Activated T-cell treated with anti-CD3 and anti-CD28 coated beads, Interleukin-2, amount 50 U/mL, for 4 hours (primary cell): ENCODE measurements around the gene SATB2. TPM values are rescaled to one million over a fixed set of nuclear protein-coding genes. Genes with fewer than 3 reads are reported as not detected.
A peak's percentile ranks its signal among the peaks of the same experiment; 100 is the strongest.

Source experiments
- ATAC-seq, 2 donors: fragments of 200-7000 bp; cut with Tn5 transposase; one replicate each; pipeline ENCODE4 v1.10.0; 2021
- DNase-seq: peaks from one replicate; pipeline ENCODE4 v3.0.0-alpha.2; 2020
- H3K27me3 Mint-ChIP-seq: one replicate; pipeline ENCODE4 v1.8.0; 2021; ENCODE audit warnings: low read depth, mixed read lengths
- H3K36me3 Mint-ChIP-seq: one replicate; pipeline ENCODE4 v1.8.0; 2022; ENCODE audit warnings: mixed read lengths; ENCODE audit not compliant: insufficient read depth
- H3K4me1 Mint-ChIP-seq: one replicate; pipeline ENCODE4 v1.8.0; 2021; ENCODE audit warnings: low read depth, mixed read lengths
- H3K4me3 Mint-ChIP-seq: one replicate; pipeline ENCODE4 v1.8.0; 2021; ENCODE audit warnings: mild to moderate bottlenecking, moderate library complexity, mixed read lengths
- H3K9me3 Mint-ChIP-seq: one replicate; pipeline ENCODE4 v1.8.0; 2021; ENCODE audit warnings: mixed read lengths
- total RNA-seq, 3 donors: library from RNA; stranded (reverse); gene quantifications; one replicate each; pipeline ENCODE4 v1.2.1, GENCODE V29; 2021

SATB2 gene
- total RNA-seq, 3 donors from 2014 or later = 0.14 to 0.30 (median 0.18) TPM

DNA sequence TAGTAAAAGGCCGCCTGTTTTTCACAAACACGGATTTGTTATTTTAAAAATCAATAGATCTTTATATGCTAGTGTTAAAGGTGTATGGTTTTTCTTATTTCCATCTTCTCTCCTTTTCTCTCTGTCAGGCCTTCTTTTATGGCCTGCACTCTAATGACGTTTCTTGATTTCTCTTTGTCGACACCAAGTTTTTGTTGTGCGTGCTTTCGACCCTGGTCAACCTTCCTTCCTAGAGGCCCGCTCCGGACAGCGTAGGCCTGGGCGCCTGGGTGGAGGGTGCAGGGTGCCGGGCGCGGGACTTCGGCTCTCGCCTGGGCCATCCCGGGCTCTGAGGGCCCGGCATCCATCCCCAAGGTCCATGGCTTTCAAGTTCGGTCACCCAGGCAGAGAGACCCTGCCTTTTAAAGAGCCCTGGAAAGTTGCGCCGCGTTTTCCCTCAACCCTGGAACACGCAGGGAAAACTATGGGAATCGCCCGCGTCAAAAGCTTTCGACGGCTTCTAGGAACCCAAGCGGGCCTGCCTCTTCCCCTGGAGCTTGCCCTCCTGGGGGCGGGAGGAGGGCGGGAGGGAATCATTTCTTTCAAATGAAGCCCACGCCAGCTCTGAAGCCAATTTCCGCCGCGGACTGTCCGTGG, 4.1 kb upstream of the SATB2 start:
- peak overlapping the region; percentile 13 for H3K4me3 Mint-ChIP-seq
- peaks cover 26% of the 10 kb centered on the region for H3K4me1 Mint-ChIP-seq
- peaks cover 72% of the 10 kb centered on the region for H3K27me3 Mint-ChIP-seq
- ATAC-seq = no peak
- peaks cover 15% of the 10 kb centered on the region for H3K9me3 Mint-ChIP-seq
- H3K36me3 Mint-ChIP-seq = no peaks in the 10 kb centered on the region
- DNase-seq = no peak

- Mint-ChIP-seq H3K9me3 (peaks cover 8% of the 10 kb centered on the region), H3K36me3 (no peaks in the 10 kb centered on the region), H3K4me3 (no peak overlapping the region), H3K4me1 (peaks cover 28% of the 10 kb centered on the region), H3K27me3 (peaks cover 70% of the 10 kb centered on the region)
- DNase-seq (no peak), ATAC-seq (no peak)
Observed at GRCh38 chr2:199460846-199461710, 3.3 kb upstream of the SATB2 start.

DNA sequence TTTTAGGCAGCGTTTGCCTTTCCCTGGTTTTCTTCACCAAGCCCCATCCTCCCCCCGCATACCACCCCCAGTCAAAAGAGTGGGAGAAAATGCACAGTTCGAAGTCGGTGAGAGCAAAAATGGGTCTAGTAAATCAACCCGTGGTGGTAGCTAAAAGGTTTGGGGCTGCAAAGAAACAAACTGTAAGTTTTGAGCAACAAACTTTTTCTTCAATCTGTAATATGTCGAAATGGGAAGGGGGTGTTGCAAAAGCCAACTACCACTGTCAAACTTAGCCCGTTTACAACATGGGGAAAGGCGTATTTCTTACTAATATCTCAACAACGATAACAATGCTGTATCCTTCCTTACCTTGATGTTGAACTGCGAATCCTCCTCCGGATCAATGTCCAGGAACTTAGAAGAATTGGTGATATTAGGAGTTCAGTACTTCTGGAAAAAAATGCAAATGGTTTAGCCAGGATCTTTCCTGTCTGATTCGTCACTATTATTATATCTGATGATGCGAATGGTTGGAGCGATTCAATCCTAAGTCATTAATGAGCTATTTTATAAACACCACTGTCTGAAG, 2.4 kb upstream of the SATB2 start:
- DNase-seq (no peak), ATAC-seq (no peak)
- peaks cover 68% of the 10 kb centered on the region for H3K27me3 Mint-ChIP-seq
- H3K4me3 Mint-ChIP-seq = peak overlapping the region; percentile 86
- peaks cover 28% of the 10 kb centered on the region for H3K4me1 Mint-ChIP-seq
- H3K36me3 Mint-ChIP-seq = no peaks in the 10 kb centered on the region
- peaks cover 8% of the 10 kb centered on the region for H3K9me3 Mint-ChIP-seq

DNA sequence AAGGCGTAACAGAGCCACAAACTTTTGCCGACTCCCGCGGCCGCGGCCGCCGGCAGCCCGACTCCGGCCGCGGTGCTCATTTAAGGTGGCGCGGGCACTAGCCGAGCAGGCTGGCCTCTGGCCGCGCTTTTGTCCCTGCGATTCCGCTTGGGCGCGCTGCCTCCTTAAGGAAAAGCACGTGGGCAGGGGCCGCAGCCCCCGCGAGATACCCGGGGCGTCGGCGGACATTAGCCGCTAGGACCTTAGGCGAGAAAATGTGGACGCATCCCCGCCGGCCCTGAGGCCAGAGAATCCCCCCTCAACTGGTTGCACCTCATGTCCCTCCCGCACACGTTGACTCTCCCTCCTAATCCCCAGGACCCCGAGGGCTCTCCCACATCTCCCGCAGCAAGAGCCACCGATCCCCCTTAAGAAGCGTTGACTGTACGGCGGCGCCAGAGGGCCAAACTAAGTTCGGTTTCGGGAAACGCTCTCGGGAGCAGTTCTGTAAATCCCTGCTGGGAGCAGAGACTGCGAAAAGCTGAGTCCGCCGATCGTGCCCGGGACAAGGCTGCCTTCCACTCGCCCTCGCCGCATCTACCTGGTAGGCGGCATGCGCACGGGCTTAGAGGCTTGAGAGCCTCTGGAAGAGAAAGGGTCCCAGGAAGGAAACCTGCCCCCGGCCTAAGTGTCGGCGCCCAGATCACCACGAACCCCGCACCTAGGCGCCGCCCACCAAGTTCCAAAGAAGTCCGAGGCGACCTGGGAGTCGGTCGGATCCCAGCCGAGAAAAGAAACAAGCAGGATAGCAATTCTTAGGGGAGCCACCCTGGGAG, 1.8 kb upstream of the SATB2 start:
- DNase-seq = peak; percentile 49
- Mint-ChIP-seq H3K4me3 (peak overlapping the region; percentile 86), H3K4me1 (peaks cover 26% of the 10 kb centered on the region), H3K27me3 (peaks cover 64% of the 10 kb centered on the region), H3K9me3 (peaks cover 5% of the 10 kb centered on the region), H3K36me3 (no peaks in the 10 kb centered on the region)
- peak; percentile 26 to 28 for ATAC-seq

DNA sequence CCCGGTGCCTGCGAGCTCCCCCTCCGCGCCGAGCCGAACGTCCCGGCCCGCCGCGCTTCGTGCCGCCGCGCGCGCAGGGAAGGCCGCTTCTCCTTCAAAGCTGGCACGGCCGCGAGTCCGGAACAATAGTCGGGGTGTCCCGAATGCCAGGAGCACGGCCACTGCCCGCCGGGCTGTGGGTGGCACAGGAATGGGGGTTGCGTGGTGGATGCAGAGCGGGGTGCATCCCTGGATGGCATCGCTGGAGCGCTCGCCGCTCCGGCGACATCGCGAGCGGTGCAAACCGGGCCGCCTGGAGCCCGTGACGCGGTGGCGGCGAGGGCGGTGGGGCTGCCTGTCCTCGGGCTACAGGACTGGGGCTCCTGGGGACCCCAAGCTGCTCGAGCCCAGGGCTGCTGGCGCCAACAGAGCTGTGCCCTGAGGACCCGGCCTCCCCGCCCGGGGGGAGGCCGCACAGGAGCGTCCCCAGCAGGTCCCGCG, 1.1 kb upstream of the SATB2 start:
- peaks cover 5% of the 10 kb centered on the region for H3K9me3 Mint-ChIP-seq
- H3K4me1 Mint-ChIP-seq = peaks cover 26% of the 10 kb centered on the region
- DNase-seq = no peak
- peak; percentile 26 to 44 for ATAC-seq
- peaks cover 65% of the 10 kb centered on the region for H3K27me3 Mint-ChIP-seq
- H3K4me3 Mint-ChIP-seq = peak overlapping the region; percentile 86
- H3K36me3 Mint-ChIP-seq = no peaks in the 10 kb centered on the region

- DNase-seq (no peak), ATAC-seq (peak; percentile 37 to 45)
- Mint-ChIP-seq H3K36me3 (no peaks in the 10 kb centered on the region), H3K4me3 (peak overlapping the region; percentile 63), H3K9me3 (peaks cover 5% of the 10 kb centered on the region), H3K27me3 (peaks cover 61% of the 10 kb centered on the region), H3K4me1 (peaks cover 24% of the 10 kb centered on the region)
Observed at GRCh38 chr2:199458009-199458805, 468 bp upstream of the SATB2 start.

DNA sequence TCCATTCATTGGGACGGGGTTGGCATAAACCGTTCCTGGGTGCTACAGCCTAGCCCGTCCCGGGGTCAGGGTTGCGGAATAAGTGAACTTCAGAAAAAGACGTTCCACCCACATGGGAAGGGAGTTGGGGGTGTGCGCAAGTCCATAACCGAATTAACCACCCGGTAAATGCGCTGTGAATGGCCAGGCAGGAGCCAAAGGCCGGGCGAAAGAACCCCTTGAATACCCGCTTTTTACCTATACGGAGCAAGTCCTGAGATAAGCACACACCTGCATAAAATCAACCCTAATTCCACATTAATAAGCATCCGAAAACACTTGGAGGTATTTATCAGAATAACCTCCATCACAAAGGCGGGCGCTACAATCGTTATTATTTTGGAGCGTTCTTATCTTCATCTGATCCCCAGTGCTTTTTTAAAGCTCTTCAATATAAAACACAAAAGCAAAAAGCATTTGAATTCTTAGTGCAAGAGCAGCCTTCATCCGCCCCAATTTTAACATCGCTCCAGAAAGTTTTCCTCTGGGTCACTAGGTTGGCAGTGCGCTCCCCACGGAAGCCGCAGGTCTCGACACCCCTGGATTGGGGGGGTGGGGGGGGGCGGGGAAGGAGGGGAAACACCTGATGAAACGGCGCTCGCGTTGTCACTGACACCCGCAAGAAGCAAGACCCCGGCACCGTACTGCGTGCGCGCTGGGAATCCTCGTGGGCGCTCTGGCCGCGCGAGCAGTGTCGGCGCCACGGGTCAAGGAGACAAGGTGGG, 1.2 kb downstream of the SATB2 start:
- DNase-seq (no peak), ATAC-seq (no peak)
- Mint-ChIP-seq H3K36me3 (no peaks in the 10 kb centered on the region), H3K4me3 (peak overlapping the region; percentile 51), H3K9me3 (peaks cover 5% of the 10 kb centered on the region), H3K4me1 (peaks cover 24% of the 10 kb centered on the region), H3K27me3 (peaks cover 58% of the 10 kb centered on the region)

DNA sequence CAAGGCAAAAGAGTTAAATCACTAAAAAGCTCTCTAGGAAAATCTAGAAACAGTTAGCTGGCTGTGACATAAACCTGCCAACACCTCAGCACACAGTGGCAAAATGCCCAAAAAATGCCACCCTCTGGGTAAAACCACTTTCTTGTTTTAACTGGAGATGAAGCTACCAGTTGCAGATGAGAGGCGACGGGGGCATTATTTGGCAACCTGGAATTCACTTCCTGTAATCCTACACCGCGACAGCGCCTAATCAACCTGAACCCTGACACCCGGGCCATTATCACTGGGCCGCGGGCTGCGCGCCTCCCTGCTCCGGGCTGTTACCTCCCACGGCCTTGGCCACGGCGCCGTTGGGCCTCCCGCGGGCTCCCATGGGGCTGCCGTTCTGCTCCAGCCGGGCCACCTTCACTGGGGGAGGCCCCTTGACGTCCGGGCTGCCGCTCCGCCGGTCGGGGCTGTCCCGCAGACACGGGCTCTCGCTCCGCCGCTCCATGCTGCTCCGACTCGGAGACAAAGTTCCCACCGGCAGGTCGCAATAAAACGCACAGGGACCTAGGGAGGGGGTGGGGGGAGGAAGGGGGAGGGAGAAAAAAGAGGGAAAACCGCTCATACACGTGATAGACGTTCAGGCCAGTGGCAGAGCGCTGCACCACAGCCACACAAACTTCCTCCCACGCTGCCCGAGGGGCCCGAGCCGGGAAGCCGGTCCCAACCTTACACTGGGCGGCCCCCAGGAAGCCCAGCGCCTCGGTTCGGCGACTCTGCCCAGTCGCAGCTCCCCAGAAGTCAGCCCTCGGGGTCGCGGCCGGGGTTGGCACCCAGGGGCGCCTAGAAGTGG, 2.0 kb downstream of the SATB2 start:
- Mint-ChIP-seq H3K4me3 (no peak overlapping the region), H3K9me3 (peaks cover under 1% of the 10 kb centered on the region), H3K4me1 (peaks cover 22% of the 10 kb centered on the region), H3K27me3 (peaks cover 55% of the 10 kb centered on the region), H3K36me3 (no peaks in the 10 kb centered on the region)
- DNase-seq = no peak
- ATAC-seq = no peak

DNA sequence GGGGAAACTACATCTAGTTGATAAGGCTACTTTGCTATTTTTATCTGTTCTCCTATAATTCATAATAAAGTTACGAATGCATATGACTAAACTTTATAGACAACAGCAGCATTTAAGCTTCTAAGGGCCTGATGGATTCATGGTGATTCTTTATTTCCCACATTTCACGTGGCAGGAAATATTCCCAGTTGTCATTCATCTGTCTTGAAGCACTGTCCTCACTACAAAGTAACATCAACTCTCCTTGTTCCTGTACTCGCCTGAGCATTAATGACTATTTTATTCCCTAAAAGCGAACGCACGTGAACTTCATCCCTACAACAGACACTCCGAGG, 2.6 kb downstream of the SATB2 start:
- no peak overlapping the region for H3K4me3 Mint-ChIP-seq

DNA sequence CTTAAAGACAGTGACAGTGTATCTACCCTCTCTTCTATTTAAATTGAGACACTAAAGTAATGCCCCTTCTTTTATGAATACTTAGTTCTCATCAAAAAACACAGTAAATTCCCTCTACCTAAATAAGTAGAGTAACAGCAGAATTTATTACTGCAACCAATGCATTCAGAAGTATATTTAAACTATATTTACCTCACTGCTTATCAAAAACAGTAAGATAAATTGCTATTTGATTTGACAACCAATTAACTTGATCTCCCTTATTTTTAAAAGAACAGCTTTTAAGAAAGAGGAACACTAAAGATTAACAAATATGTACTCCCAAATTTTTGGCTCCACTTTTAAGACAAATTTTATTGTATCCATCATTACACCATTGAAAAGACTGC, 4.8 kb downstream of the SATB2 start:
- no peak for ATAC-seq
- no peak for DNase-seq
- Mint-ChIP-seq H3K27me3 (peaks cover 50% of the 10 kb centered on the region), H3K36me3 (no peaks in the 10 kb centered on the region), H3K4me3 (no peak overlapping the region), H3K9me3 (no peaks in the 10 kb centered on the region), H3K4me1 (peaks cover 12% of the 10 kb centered on the region)

More for the DNA sequence above, 2.6 kb downstream of the SATB2 start:
- ATAC-seq (no peak), DNase-seq (no peak)
- Mint-ChIP-seq H3K4me1 (peaks cover 19% of the 10 kb centered on the region), H3K36me3 (no peaks in the 10 kb centered on the region), H3K9me3 (no peaks in the 10 kb centered on the region), H3K27me3 (peaks cover 53% of the 10 kb centered on the region)

DNA sequence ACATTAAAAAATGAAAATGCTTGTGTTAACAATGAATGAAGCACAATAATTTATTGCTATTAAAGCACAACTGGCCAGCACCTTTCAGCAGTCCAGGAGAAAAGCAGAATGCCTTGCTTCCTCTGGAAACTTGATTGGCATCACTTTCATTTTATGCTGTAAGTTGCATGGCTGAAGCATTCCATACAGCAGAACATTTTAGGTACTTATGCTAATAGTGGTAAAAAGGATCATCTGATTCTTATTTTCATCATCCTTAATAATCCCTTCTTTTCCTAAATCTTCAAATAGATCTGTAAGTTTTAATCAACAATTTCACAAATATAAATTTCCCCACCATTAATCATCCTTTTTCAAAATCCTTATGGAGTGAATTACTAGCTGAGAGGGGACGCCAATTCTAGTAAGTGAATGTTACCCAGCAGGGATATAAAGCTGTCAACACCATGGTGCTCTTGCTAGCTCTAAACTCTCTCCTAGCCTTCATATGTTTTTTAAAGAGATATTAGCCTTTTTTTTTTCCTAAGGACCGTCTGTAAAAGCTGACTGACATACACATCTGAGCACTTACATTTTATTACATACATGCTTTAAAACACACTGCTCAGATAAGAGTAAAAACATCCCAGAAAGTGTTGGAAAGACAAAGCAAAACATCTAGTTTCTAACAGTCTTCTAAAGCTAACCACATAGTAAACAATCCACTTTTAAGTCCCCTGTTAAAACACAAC, 5.3 kb downstream of the SATB2 start:
- H3K4me3 Mint-ChIP-seq = no peak overlapping the region
- DNase-seq (no peak), ATAC-seq (no peak)
- peaks cover 9% of the 10 kb centered on the region for H3K4me1 Mint-ChIP-seq
- H3K27me3 Mint-ChIP-seq = peaks cover 52% of the 10 kb centered on the region
- no peaks in the 10 kb centered on the region for H3K9me3 Mint-ChIP-seq
- no peaks in the 10 kb centered on the region for H3K36me3 Mint-ChIP-seq

DNA sequence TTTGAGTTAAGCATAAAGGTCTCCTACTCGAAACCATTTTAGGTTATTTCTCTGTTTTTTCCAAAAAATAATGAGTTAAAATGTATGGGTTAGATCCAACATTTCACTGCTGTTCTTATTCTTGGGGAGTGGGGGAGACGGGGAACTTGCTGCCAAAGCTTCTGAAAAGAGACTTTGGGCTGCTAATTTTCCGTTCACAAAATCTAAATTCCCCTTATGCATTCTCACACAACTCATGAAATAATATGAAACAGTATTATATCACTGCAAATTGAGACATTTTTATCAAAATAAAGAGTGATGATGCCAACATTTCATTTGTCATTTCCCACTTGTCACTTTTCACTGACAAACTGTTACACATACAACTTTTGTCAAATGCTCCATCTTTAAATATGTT, 7.8 kb downstream of the SATB2 start:
- ATAC-seq (no peak), DNase-seq (no peak)
- Mint-ChIP-seq H3K27me3 (peaks cover 50% of the 10 kb centered on the region), H3K4me3 (no peak overlapping the region), H3K36me3 (no peaks in the 10 kb centered on the region), H3K9me3 (no peaks in the 10 kb centered on the region), H3K4me1 (no peaks in the 10 kb centered on the region)
